Measurements from ENCODE around the gene SNORC. TPM values are rescaled to one million over a fixed set of nuclear protein-coding genes. Genes with fewer than 3 reads are reported as not detected.

Gene SNORC
- total and polyA plus RNA-seq, 2 of the 13 experiments (the other 11 are each of a cell fraction or from before 2014, with no cell fraction given): 59.1 to 86.1 TPM

GRCh38 chr2:232860593-232861241, 9.3 kb upstream of the SNORC start (continued):
- TF ChIP-seq BATF2 (CRISPR knock-in tag; IDR thresholded peaks at IDR 0.05): no peak
- 0 out of 2 replicates have a peak, but pooled peaks have one; percentile 4 for TF ChIP-seq NR2F6 (IDR thresholded peaks at IDR 0.05)
- peak; percentile 3 for TF ChIP-seq NR2F6 (CRISPR knock-in tag; IDR thresholded peaks at IDR 0.05)
- TF ChIP-seq GATA4 (IDR thresholded peaks at IDR 0.05; ENCODE audit: borderline replicate concordance, low read depth): no peak
- TF ChIP-seq PRDM10 (CRISPR knock-in tag; IDR thresholded peaks at IDR 0.05; ENCODE audit: low read depth): peak; percentile 94
- peak; percentile 27; the same call in 1 of the 2 replicates for TF ChIP-seq ZNF615 (CRISPR knock-in tag; IDR thresholded peaks at IDR 0.05; ENCODE audit: borderline replicate concordance)
- TF ChIP-seq SSRP1 (CRISPR knock-in tag; IDR thresholded peaks at IDR 0.05): peak; percentile 88; the same call in 1 of the 2 replicates
- no peak for TF ChIP-seq DBP (CRISPR knock-in tag; IDR thresholded peaks at IDR 0.05; ENCODE audit: not compliant biosample characterization)
- TF ChIP-seq ZBTB4 (CRISPR knock-in tag; IDR thresholded peaks at IDR 0.05; ENCODE audit: borderline replicate concordance): no peak
- TF ChIP-seq SIN3A (IDR thresholded peaks at IDR 0.05; ENCODE audit: borderline replicate concordance, low read depth, low read length): no peak
- peak; percentile 69 for TF ChIP-seq HNF1A (IDR thresholded peaks at IDR 0.05; ENCODE audit: low read depth)
- TF ChIP-seq HNF1A (CRISPR knock-in tag; IDR thresholded peaks at IDR 0.05; ENCODE audit: borderline replicate concordance): peak; percentile 63; the same call in 1 of the 2 replicates
- TF ChIP-seq ZNF724P (CRISPR knock-in tag; IDR thresholded peaks at IDR 0.05; ENCODE audit: borderline replicate concordance): no peak; the same call in 1 of the 2 replicates
- peak in 1 of 2 experiments; percentile 62; a peak in 2 of 4 replicates for TF ChIP-seq EP300 (IDR thresholded peaks at IDR 0.05; ENCODE audit: low read depth in 2 of 2, low read length in 2 of 2)
- no peak for TF ChIP-seq EP300 (CRISPR knock-in tag; IDR thresholded peaks at IDR 0.05; ENCODE audit: borderline replicate concordance)
